Immature natural killer cell (primary cell): ENCODE measurements around the gene SV2B. TPM values are rescaled to one million over a fixed set of nuclear protein-coding genes. Genes with fewer than 3 reads are reported as not detected.

Source experiments
- DNase-seq, 3 donors: peaks; one replicate each; pipeline ENCODE4 v3.0.0; 2022; ENCODE audit warnings: mixed read lengths in 1 of 3
- H3K27ac Mint-ChIP-seq, 6 donors: one replicate each; pipeline ENCODE4 v1.8.0; 2020; ENCODE audit warnings: mixed read lengths in 6 of 6, mild to moderate bottlenecking in 5 of 6, inconsistent platforms in 4 of 6, moderate library complexity in 3 of 6
- H3K27me3 Mint-ChIP-seq, 3 donors: one replicate each; pipeline ENCODE4 v1.8.0; 2020 to 2021; ENCODE audit warnings: low read depth in 3 of 3, mild to moderate bottlenecking in 3 of 3, mixed read lengths in 3 of 3, moderate library complexity in 3 of 3, inconsistent platforms in 1 of 3
- H3K36me3 Mint-ChIP-seq, 3 donors: one replicate each; pipeline ENCODE4 v1.8.0; 2020; ENCODE audit warnings: mixed read lengths in 3 of 3, inconsistent platforms in 2 of 3, mild to moderate bottlenecking in 2 of 3
- H3K4me1 Mint-ChIP-seq, 2 donors: one replicate each; pipeline ENCODE4 v1.8.0; 2020; ENCODE audit warnings: inconsistent platforms in 2 of 2, mild to moderate bottlenecking in 2 of 2, mixed read lengths in 2 of 2, moderate library complexity in 1 of 2
- H3K4me3 Mint-ChIP-seq, 5 donors: one replicate each; pipeline ENCODE4 v1.8.0; 2020; ENCODE audit warnings: mild to moderate bottlenecking in 5 of 5, mixed read lengths in 5 of 5, inconsistent platforms in 3 of 5, moderate library complexity in 3 of 5
- H3K9me3 Mint-ChIP-seq, 6 donors: one replicate each; pipeline ENCODE4 v1.8.0; 2020; ENCODE audit warnings: mild to moderate bottlenecking in 6 of 6, mixed read lengths in 6 of 6, inconsistent platforms in 4 of 6, moderate library complexity in 3 of 6
- polyA plus RNA-seq, 3 donors: library from polyadenylated mRNA; unstranded; fragments of 300-500 nt; fragmentation: Illumina TruSeq; gene quantifications; one replicate each; pipeline ENCODE4 v1.2.3, GENCODE V29; 2021

The SV2B gene
- polyA plus RNA-seq, 3 donors from 2014 or later: not detected

DNA sequence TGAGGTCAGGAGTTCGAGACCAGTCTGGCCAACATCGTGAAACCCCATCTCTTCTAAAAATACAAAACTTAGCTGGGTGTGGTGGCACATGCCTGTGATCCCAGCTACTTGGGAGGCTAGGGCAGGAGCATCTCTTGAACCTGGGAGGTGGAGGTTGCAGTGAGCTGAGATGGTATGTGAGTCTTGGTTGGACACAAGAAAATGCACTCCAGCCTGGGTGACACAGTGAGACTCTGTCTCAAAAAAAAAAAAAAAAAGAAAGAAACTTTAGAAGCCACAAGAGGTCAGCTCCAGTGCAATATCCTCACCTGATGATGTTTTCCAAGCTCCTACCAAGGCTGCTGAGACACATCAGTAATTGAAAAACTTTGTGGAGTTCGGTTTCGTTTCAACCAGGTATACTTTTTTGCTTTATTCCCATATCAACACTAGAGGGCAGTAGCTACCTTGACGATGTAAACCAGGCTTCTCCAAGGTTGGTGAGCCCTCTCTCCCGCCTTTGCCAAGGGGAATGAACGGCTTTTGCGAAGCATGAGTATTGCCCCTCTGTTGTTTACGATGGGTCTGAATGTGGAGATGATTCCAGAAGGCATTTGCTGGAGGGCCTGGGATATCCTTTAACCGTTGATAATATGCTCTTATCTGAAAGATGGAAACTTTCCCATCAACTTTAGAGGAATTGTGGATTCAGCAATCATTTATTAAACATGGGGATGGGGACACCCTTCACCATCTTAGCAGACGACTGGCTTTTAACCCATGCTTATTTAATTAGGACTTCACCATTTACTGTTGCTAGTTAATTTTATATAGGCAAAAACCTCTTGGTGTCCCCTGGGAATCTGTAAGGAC is 202.8 kb downstream of the SV2B start:
- H3K4me1 Mint-ChIP-seq: peaks cover 0 to 1% of the 10 kb centered on the region in 2 donors
- no peak overlapping the region for H3K27ac Mint-ChIP-seq
- H3K9me3 Mint-ChIP-seq: no peaks in the 10 kb centered on the region
- H3K4me3 Mint-ChIP-seq: peak overlapping the region in 1 of 5 donors; percentile 33
- H3K36me3 Mint-ChIP-seq: no peaks in the 10 kb centered on the region
- DNase-seq: peak; percentile 52 to 59 (median 54)
- peaks cover 13 to 18% (median 14%) of the 10 kb centered on the region in 3 donors for H3K27me3 Mint-ChIP-seq

DNA sequence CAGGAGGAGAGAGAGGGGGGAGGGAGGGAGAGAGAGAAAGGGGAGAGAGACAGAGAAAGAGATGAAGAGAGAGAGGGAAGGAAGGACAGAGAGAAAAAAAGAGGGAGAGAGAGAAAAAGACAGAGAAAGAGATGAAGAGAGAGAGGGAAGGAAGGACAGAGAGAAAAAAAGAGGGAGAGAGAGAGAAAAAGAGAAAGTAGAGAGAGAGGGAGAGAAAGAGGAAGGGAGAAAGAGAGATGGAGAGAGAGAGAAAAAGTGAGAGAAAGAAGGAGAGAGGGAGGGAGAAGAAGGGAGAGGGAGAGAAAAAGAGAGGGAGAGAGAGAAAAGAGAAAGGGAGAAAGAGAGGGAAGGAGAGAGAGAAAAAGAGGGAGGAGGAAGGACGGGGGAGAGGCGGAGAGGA is 204.2 kb downstream of the SV2B start:
- H3K9me3 Mint-ChIP-seq: no peaks in the 10 kb centered on the region
- H3K36me3 Mint-ChIP-seq: no peaks in the 10 kb centered on the region
- no peak overlapping the region for H3K4me3 Mint-ChIP-seq
- no peak for DNase-seq
- H3K27me3 Mint-ChIP-seq: peaks cover 13 to 14% (median 14%) of the 10 kb centered on the region in 3 donors
- no peak overlapping the region for H3K27ac Mint-ChIP-seq
- peaks cover 4 to 6% of the 10 kb centered on the region in 2 donors for H3K4me1 Mint-ChIP-seq

DNA sequence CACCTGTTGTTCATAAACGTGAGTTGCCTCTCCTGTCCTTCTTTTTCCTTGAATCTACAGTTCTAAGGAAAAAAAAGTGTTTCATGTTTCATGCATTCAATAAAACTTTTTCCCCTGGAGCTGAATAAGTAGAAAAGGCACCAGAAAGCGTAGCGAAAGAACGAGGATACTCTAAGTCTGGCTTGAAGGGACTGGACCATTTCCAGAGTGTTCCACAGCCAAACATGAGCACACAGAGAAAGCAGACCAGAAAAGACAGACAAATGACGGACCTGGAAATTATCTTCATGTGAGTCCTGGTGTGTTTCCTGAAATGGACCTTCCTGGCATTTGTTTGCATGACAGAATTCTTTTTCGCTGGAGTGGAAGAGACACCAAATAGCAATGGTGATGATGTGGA is 204.7 kb downstream of the SV2B start:
- H3K4me1 Mint-ChIP-seq: peaks cover 6 to 8% of the 10 kb centered on the region in 2 donors
- H3K27me3 Mint-ChIP-seq: peaks cover 13 to 20% (median 18%) of the 10 kb centered on the region in 3 donors
- H3K27ac Mint-ChIP-seq: no peak overlapping the region
- no peak overlapping the region for H3K4me3 Mint-ChIP-seq
- DNase-seq: no peak
- no peaks in the 10 kb centered on the region for H3K9me3 Mint-ChIP-seq
- no peaks in the 10 kb centered on the region for H3K36me3 Mint-ChIP-seq

DNA sequence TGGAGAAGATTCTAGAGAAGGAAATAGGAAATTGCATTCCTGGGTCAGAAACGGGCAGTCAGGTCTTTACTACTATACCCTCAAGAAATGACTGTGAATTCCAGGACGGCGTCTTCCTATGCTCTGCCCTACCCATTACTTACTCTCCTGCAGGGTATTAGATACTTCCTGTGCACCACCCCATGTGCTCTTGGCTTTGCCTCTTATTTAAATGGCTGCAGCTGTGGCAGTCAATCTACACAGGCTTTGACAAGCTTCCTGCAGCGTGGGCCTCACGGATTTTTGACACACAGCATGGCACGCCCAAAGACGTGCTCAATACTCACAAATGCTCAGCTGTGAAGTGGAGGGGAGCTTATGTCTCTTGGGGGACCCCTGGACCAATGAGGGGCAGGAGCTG is 206.1 kb downstream of the SV2B start:
- H3K4me3 Mint-ChIP-seq: no peak overlapping the region
- no peak for DNase-seq
- H3K27ac Mint-ChIP-seq: no peak overlapping the region
- H3K27me3 Mint-ChIP-seq: peaks cover 13 to 28% (median 19%) of the 10 kb centered on the region in 3 donors
- H3K36me3 Mint-ChIP-seq: no peaks in the 10 kb centered on the region
- H3K9me3 Mint-ChIP-seq: no peaks in the 10 kb centered on the region
- peaks cover 10 to 14% of the 10 kb centered on the region in 2 donors for H3K4me1 Mint-ChIP-seq

DNA sequence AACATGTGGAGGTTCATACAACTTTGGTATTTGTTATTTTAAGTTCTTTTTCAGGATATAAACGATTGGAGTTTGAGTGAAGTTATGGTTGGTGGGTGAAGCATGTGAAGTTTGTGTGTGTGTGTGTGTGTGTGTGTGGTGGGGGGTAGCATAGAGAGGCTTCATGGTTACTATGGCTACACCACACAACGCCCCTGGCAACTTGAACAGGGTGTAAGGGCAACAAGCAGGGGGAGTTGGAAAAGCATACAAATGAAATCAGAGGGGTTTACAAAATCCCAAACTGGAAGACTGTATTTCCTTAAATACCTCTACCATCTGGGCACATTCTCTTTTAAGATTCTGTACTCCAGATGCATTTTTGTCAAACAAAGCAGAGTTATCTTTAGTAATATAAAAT is 207.5 kb downstream of the SV2B start:
- no peaks in the 10 kb centered on the region for H3K36me3 Mint-ChIP-seq
- H3K4me3 Mint-ChIP-seq: no peak overlapping the region
- DNase-seq: no peak
- no peak overlapping the region for H3K27ac Mint-ChIP-seq
- peaks cover 14 to 25% (median 19%) of the 10 kb centered on the region in 3 donors for H3K27me3 Mint-ChIP-seq
- peaks cover 25 to 29% of the 10 kb centered on the region in 2 donors for H3K4me1 Mint-ChIP-seq
- no peaks in the 10 kb centered on the region for H3K9me3 Mint-ChIP-seq

DNA sequence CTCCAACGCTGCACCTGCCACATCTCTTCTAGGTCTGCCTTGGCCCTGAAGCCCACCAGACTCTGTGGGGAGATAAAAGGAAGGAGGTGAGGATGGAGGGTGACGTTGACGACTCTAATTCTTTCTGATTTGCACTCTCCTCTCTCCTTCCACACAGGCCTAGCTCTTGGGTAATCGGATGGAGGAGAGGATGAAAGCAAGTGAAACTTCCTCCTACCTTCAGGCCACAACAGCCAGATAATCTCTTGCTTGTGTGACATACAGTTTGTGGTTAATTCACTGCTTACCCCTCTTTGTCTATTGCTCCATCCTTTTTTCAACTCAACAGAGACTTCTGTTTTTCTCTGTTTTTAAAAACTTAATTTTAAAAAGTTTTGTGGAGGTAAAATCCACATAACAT is 208.1 kb downstream of the SV2B start:
- H3K4me1 Mint-ChIP-seq: peaks cover 29 to 35% of the 10 kb centered on the region in 2 donors
- H3K27me3 Mint-ChIP-seq: peaks cover 13 to 27% (median 15%) of the 10 kb centered on the region in 3 donors
- no peak for DNase-seq
- H3K36me3 Mint-ChIP-seq: peaks cover 0 to under 1% (median under 1%) of the 10 kb centered on the region in 3 donors
- no peak overlapping the region for H3K27ac Mint-ChIP-seq
- H3K4me3 Mint-ChIP-seq: no peak overlapping the region
- H3K9me3 Mint-ChIP-seq: no peaks in the 10 kb centered on the region

DNA sequence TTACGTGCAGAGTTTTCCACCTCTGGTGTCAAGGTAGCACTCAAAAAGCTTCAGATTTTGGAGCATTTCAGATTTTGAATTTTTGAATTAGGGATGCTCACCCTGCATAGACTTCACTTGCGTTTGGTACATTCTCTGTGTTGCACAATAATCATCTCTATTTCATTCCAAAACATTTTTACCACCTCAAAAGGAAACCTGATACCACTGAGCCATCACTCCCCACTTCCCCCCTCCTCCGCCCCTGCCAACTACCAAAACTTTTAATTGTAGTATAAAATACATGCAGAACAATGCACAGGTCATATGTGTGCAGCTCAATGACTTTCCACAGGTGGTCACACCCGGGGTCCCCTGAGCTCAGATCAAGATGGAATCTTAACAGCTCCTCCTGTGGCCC is 208.8 kb downstream of the SV2B start:
- Mint-ChIP-seq H3K4me1 (peaks cover 32 to 38% of the 10 kb centered on the region in 2 donors), H3K36me3 (peaks cover 0 to 4% (median 4%) of the 10 kb centered on the region in 3 donors), H3K27ac (no peak overlapping the region), H3K4me3 (peak overlapping the region in 1 of 5 donors; percentile 6), H3K27me3 (peaks cover 13 to 31% (median 14%) of the 10 kb centered on the region in 3 donors), H3K9me3 (no peaks in the 10 kb centered on the region)
- no peak for DNase-seq

DNA sequence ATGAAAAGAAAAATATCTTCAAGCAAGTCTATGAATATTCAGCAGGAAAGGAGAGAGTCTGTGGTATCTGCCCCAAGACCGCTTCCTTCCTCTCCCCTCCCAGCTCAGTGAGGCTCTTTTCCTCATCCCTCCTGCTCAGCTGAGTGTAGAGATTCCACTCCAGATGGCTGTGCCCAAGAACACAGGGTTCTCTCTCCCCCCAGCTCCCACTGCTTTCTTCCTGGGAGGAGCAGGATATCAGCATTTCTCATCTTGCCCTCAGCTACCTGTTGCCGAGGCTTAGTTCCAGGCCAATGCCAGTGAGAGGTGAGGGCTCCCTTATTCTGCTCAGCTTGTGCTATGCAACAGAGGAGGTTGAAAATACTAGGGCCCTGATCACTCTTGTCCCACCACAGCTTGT is 211.9 kb downstream of the SV2B start:
- Mint-ChIP-seq H3K36me3 (peaks cover 0 to 4% (median 4%) of the 10 kb centered on the region in 3 donors), H3K27ac (no peak overlapping the region), H3K4me3 (peak overlapping the region; percentile 71 to 89 (median 80)), H3K4me1 (peaks cover 45 to 52% of the 10 kb centered on the region in 2 donors), H3K9me3 (no peaks in the 10 kb centered on the region), H3K27me3 (peaks cover 13 to 39% (median 17%) of the 10 kb centered on the region in 3 donors)
- peak; percentile 24 to 41 (median 40) for DNase-seq

DNA sequence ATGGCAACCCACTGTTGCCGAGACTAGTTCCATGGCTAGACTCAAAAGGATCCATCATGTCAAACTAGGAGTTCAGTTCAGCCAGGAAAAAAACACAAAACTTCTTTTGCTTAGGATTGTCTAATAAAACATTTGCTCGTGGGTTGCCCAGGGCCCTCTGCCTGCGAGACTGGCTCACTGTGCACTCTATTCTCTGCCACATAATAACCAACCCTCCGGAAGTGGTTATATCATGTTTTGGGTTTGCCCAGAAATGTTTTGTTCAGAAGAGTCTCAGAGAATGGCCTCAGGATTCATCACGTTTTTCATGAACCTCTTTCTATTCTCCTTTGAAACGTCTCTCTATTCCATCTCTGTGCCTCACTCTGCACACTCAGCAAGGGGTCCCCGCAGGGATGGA is 216.1 kb downstream of the SV2B start:
- no peaks in the 10 kb centered on the region for H3K9me3 Mint-ChIP-seq

DNA sequence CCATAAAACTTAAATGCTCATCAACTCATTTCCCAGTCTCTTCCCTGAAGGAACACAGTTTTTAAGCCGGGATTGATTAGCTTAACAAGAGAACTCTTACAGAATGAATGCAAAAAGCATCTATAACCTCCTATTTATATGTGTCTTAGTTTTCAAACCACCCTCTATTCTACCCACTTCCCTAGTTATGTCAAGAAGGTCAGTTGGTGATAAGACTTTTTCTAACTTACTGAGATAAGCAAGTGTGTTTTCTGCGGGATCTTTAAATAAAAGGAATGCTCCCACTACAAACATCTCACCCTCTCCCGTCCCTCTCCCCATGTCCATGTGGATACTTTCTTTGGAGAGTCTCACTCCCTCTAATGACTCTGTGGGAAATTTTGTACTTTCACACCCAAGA is 218.5 kb downstream of the SV2B start:
- H3K4me1 Mint-ChIP-seq: peaks cover 13 to 14% of the 10 kb centered on the region in 2 donors
- no peak overlapping the region for H3K27ac Mint-ChIP-seq
- H3K9me3 Mint-ChIP-seq: no peaks in the 10 kb centered on the region
- H3K4me3 Mint-ChIP-seq: no peak overlapping the region
- H3K36me3 Mint-ChIP-seq: peaks cover 0 to under 1% (median under 1%) of the 10 kb centered on the region in 3 donors
- DNase-seq: no peak
- peaks cover 8 to 15% (median 8%) of the 10 kb centered on the region in 3 donors for H3K27me3 Mint-ChIP-seq

More for the DNA sequence above, 216.1 kb downstream of the SV2B start:
- H3K4me1 Mint-ChIP-seq: peaks cover 37 to 38% of the 10 kb centered on the region in 2 donors
- H3K27me3 Mint-ChIP-seq: peaks cover 8 to 26% (median 13%) of the 10 kb centered on the region in 3 donors
- no peak overlapping the region for H3K27ac Mint-ChIP-seq
- H3K36me3 Mint-ChIP-seq: peaks cover 0 to 4% (median 4%) of the 10 kb centered on the region in 3 donors
- H3K4me3 Mint-ChIP-seq: peak overlapping the region in 3 of 5 donors; percentile 44 to 77 (median 60)
- peak; percentile 18 to 49 (median 25) for DNase-seq

DNA sequence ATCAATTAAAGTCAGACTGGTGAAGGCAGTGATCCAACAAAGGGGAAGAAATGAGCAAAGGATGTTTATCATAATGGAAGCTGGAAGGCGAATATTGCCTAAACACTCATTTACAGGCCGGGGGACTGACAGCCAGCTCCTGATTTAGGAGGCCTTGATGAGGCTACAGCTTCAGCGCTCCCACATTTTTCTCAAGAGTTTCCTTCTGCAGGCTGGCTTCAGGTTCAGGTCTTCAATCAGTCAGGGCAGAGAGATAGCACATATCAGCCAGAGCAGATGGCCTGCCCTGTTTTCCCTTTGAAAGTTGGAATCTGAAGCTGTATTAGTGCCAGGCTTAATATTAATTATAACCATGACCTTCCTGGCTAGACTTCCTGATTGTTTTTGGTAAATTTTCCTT is 218.9 kb downstream of the SV2B start:
- H3K4me1 Mint-ChIP-seq: peaks cover 13 to 14% of the 10 kb centered on the region in 2 donors
- H3K27ac Mint-ChIP-seq: no peak overlapping the region
- no peaks in the 10 kb centered on the region for H3K9me3 Mint-ChIP-seq
- peaks cover 8 to 13% (median 8%) of the 10 kb centered on the region in 3 donors for H3K27me3 Mint-ChIP-seq
- H3K4me3 Mint-ChIP-seq: no peak overlapping the region
- peaks cover 0 to 2% (median 0%) of the 10 kb centered on the region in 3 donors for H3K36me3 Mint-ChIP-seq
- no peak for DNase-seq

DNA sequence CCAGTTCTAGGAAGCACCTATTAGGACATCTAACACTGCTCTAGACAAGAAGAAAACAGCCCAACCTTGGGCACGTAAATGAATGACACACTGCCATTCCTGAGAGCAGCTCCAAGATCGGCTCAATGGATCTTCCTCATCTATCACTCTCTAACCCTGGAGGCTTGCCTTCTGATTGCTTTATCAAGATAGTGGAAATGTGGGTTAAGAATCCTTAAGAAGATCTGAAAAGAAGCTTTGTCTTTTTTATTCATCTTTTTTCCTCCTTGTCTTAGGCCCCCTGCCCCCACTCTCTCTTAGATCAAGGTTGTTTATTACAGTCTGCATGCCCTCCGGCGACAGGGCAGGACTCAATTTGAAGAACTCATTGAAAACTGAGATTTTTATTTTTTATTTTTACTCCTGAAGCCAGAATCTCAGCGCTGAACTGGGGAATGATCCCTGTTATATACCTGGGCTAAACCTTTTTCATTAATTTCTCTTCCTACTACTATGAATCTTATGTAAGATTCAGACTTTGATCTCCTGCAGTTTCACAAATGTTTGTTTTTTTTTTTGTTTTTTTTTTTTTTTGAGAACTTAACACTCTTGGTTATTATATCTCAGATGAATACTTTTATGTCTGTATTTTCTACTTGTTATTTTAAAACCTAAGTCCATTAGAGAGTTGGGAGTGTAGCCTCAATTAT is 219.5 kb downstream of the SV2B start:
- Mint-ChIP-seq H3K36me3 (peaks cover 0 to 3% (median 0%) of the 10 kb centered on the region in 3 donors), H3K27me3 (peaks cover 8 to 10% (median 9%) of the 10 kb centered on the region in 3 donors), H3K4me3 (no peak overlapping the region), H3K27ac (no peak overlapping the region), H3K4me1 (peaks cover 13 to 14% of the 10 kb centered on the region in 2 donors), H3K9me3 (no peaks in the 10 kb centered on the region)
- no peak for DNase-seq

DNA sequence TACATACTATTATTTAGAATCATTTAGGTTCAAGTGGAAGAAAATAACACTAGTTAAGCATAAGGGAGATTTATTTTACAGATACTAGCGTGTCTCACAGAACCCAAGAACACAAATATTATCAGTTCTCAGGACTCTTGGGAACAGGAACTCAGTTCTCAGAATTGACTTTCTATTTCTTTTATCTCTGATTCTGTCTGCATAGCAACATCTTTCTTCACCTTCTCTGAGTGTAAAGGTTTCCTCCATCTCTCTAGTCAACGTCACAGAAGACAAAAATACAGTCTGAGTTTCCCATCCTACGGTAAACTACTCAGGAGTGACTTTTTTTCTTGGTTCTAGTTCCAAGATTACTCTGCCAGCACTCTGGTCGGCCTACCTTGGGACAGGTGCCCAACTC is 220.0 kb downstream of the SV2B start:
- Mint-ChIP-seq H3K36me3 (peaks cover 0 to 3% (median 0%) of the 10 kb centered on the region in 3 donors), H3K4me3 (no peak overlapping the region), H3K9me3 (no peaks in the 10 kb centered on the region), H3K27ac (no peak overlapping the region), H3K27me3 (peaks cover 8% of the 10 kb centered on the region in 3 donors), H3K4me1 (peaks cover 13 to 14% of the 10 kb centered on the region in 2 donors)
- no peak for DNase-seq

DNA sequence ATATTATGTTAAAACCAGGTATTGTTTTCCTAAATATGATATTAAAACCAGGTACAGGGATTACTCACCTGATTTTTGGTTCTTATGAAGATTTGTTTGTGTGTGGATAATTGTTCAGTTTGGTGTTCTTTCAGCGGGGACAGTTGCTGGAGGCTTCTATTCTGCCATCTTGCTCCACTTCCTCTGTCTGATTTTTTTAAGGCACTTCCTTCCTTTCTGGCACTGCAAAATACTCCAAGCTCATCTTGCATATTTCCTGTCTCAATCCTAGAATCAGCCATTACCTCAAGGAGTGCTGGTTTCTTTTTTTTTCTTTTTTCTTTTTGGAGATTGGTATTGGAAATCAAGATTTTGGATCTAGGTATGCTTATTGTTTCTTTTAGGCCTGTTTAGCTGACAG is 229.9 kb downstream of the SV2B start:
- no peak overlapping the region for H3K27ac Mint-ChIP-seq
- no peak overlapping the region for H3K4me3 Mint-ChIP-seq
- H3K4me1 Mint-ChIP-seq: no peaks in the 10 kb centered on the region
- H3K9me3 Mint-ChIP-seq: no peaks in the 10 kb centered on the region
- no peak for DNase-seq
- peaks cover 4 to 33% (median 9%) of the 10 kb centered on the region in 3 donors for H3K27me3 Mint-ChIP-seq
- H3K36me3 Mint-ChIP-seq: no peaks in the 10 kb centered on the region
